22Rv1 (cell line): ENCODE measurements around the gene NFYB.

ENCODE experiments used
- ZFX ChIP-seq: fragments of 450-650 bp; IDR thresholded peaks from 2 replicates; pipeline ENCODE4 v1.6.1; 2017; ENCODE audit warnings: antibody characterized with exemption, borderline replicate concordance
- TF ChIP-seq, protein P1 (sequence below): fragments of 450-650 bp; IDR thresholded peaks from 2 replicates; pipeline ENCODE4 v1.5.1; 2017; ENCODE audit warnings: mild to moderate bottlenecking

GRCh38 chr12:104097954-104098353, 40.1 kb downstream of the NFYB start:
- TF ChIP-seq, protein P1, sequence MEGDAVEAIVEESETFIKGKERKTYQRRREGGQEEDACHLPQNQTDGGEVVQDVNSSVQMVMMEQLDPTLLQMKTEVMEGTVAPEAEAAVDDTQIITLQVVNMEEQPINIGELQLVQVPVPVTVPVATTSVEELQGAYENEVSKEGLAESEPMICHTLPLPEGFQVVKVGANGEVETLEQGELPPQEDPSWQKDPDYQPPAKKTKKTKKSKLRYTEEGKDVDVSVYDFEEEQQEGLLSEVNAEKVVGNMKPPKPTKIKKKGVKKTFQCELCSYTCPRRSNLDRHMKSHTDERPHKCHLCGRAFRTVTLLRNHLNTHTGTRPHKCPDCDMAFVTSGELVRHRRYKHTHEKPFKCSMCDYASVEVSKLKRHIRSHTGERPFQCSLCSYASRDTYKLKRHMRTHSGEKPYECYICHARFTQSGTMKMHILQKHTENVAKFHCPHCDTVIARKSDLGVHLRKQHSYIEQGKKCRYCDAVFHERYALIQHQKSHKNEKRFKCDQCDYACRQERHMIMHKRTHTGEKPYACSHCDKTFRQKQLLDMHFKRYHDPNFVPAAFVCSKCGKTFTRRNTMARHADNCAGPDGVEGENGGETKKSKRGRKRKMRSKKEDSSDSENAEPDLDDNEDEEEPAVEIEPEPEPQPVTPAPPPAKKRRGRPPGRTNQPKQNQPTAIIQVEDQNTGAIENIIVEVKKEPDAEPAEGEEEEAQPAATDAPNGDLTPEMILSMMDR: no peak
- no peak for TF ChIP-seq ZFX
